SH-SY5Y (cell line): ENCODE data around the gene TSPEAR.

ENCODE experiments used
- GATA2 ChIP-seq: IDR thresholded peaks from 2 replicates; pipeline ENCODE4 v1.6.1; 2011; ENCODE audit warnings: mild to moderate bottlenecking, low read depth, low read length
- GATA3 ChIP-seq: IDR thresholded peaks from 2 replicates; pipeline ENCODE4 v1.6.1; 2011; ENCODE audit warnings: low read depth, mild to moderate bottlenecking, low read length, moderate library complexity

- TF ChIP-seq GATA2 = no peak
- no peak for TF ChIP-seq GATA3
Measured at GRCh38 chr21:44734841-44735240, 23.5 kb upstream of the TSPEAR start.
